ENCODE data around the gene CDH22. TPM values are rescaled to one million over a fixed set of nuclear protein-coding genes. Genes with fewer than 3 reads are reported as not detected.

The CDH22 gene
- total and polyA plus RNA-seq, 9 of the 15 experiments (the other 6 are each of a cell fraction or from before 2014, with no cell fraction given), result 0.07 to 0.08 TPM; not detected in 7

DNA sequence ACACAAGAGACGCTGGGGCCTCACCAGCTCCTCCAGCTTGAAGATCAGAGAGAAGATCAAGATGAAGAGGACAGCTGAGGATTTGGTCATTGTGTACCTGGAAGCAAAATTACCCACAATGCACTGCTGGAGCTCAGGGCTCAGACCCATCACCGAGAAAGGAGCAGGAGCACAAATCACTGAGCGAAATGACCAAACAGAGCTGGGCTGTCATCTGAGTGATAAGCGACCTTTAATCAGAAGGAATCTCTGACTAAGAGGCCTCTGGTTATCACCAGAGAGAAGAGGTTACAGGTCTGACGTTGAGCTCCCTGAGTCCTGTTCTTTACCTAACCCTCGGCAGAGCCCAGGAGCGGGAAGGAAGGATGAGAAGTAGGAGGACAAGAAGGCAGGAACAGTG is 47.5 kb upstream of the CDH22 start (continued):
- no peak for TF ChIP-seq ZKSCAN1 (IDR thresholded peaks at IDR 0.05; ENCODE audit: low read depth, low read length)
- TF ChIP-seq, protein P1, sequence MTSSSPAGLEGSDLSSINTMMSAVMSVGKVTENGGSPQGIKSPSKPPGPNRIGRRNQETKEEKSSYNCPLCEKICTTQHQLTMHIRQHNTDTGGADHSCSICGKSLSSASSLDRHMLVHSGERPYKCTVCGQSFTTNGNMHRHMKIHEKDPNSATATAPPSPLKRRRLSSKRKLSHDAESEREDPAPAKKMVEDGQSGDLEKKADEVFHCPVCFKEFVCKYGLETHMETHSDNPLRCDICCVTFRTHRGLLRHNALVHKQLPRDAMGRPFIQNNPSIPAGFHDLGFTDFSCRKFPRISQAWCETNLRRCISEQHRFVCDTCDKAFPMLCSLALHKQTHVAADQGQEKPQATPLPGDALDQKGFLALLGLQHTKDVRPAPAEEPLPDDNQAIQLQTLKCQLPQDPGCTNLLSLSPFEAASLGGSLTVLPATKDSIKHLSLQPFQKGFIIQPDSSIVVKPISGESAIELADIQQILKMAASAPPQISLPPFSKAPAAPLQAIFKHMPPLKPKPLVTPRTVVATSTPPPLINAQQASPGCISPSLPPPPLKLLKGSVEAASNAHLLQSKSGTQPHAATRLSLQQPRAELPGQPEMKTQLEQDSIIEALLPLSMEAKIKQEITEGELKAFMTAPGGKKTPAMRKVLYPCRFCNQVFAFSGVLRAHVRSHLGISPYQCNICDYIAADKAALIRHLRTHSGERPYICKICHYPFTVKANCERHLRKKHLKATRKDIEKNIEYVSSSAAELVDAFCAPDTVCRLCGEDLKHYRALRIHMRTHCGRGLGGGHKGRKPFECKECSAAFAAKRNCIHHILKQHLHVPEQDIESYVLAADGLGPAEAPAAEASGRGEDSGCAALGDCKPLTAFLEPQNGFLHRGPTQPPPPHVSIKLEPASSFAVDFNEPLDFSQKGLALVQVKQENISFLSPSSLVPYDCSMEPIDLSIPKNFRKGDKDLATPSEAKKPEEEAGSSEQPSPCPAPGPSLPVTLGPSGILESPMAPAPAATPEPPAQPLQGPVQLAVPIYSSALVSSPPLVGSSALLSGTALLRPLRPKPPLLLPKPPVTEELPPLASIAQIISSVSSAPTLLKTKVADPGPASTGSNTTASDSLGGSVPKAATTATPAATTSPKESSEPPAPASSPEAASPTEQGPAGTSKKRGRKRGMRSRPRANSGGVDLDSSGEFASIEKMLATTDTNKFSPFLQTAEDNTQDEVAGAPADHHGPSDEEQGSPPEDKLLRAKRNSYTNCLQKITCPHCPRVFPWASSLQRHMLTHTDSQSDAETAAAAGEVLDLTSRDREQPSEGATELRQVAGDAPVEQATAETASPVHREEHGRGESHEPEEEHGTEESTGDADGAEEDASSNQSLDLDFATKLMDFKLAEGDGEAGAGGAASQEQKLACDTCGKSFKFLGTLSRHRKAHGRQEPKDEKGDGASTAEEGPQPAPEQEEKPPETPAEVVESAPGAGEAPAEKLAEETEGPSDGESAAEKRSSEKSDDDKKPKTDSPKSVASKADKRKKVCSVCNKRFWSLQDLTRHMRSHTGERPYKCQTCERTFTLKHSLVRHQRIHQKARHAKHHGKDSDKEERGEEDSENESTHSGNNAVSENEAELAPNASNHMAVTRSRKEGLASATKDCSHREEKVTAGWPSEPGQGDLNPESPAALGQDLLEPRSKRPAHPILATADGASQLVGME (CRISPR knock-in tag; IDR thresholded peaks at IDR 0.05), result no peak
- no peak for TF ChIP-seq KLF10 (CRISPR knock-in tag; IDR thresholded peaks at IDR 0.05)
- no peak for TF ChIP-seq ZNF24 (IDR thresholded peaks at IDR 0.05)
- TF ChIP-seq BRD4 (IDR thresholded peaks at IDR 0.05), result no peak
- no peak for TF ChIP-seq ARID2 (IDR thresholded peaks at IDR 0.05)
- peak; percentile 34 to 42; a peak in 2 of 4 replicates for TF ChIP-seq KDM1A (IDR thresholded peaks at IDR 0.05)
- TF ChIP-seq SMAD1 (IDR thresholded peaks at IDR 0.05; ENCODE audit: low read depth, low read length, partially characterized antibody), result no peak
- no peak for TF ChIP-seq GTF2F1 (IDR thresholded peaks at IDR 0.05; ENCODE audit: low read depth, low read length)
- no peak for TF ChIP-seq HNRNPUL1 (IDR thresholded peaks at IDR 0.05; ENCODE audit: low read length)
- no peak for TF ChIP-seq ZNF316 (IDR thresholded peaks at IDR 0.05)
- TF ChIP-seq EWSR1 (IDR thresholded peaks at IDR 0.05; ENCODE audit: borderline replicate concordance, low read depth, partially characterized antibody), result no peak
- no peak for TF ChIP-seq MYNN (IDR thresholded peaks at IDR 0.05)
- TF ChIP-seq MYNN (CRISPR knock-in tag; IDR thresholded peaks at IDR 0.05), result no peak
- TF ChIP-seq, protein P2, sequence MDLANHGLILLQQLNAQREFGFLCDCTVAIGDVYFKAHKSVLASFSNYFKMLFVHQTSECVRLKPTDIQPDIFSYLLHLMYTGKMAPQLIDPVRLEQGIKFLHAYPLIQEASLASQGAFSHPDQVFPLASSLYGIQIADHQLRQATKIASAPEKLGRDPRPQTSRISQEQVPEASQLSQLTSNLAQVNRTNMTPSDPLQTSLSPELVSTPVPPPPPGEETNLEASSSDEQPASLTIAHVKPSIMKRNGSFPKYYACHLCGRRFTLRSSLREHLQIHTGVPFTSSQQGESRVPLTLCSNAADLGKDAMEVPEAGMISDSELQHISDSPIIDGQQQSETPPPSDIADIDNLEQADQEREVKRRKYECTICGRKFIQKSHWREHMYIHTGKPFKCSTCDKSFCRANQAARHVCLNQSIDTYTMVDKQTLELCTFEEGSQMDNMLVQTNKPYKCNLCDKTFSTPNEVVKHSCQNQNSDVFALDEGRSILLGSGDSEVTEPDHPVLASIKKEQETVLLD (IDR thresholded peaks at IDR 0.05), result no peak
- TF ChIP-seq CBFA2T2 (conservative IDR thresholded peaks at IDR 0.05), result peak; percentile 35; the same call in 1 of the 2 replicates
- TF ChIP-seq, protein P3, sequence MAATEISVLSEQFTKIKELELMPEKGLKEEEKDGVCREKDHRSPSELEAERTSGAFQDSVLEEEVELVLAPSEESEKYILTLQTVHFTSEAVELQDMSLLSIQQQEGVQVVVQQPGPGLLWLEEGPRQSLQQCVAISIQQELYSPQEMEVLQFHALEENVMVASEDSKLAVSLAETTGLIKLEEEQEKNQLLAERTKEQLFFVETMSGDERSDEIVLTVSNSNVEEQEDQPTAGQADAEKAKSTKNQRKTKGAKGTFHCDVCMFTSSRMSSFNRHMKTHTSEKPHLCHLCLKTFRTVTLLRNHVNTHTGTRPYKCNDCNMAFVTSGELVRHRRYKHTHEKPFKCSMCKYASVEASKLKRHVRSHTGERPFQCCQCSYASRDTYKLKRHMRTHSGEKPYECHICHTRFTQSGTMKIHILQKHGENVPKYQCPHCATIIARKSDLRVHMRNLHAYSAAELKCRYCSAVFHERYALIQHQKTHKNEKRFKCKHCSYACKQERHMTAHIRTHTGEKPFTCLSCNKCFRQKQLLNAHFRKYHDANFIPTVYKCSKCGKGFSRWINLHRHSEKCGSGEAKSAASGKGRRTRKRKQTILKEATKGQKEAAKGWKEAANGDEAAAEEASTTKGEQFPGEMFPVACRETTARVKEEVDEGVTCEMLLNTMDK (IDR thresholded peaks at IDR 0.05; ENCODE audit: borderline replicate concordance, insufficient read depth, low read depth, low read length, poor library complexity, severe bottlenecking), result no peak
- TF ChIP-seq SMAD3 (CRISPR knock-in tag; conservative IDR thresholded peaks at IDR 0.05), result no peak
- no peak for TF ChIP-seq LCOR (CRISPR knock-in tag; IDR thresholded peaks at IDR 0.05)
- no peak for TF ChIP-seq NCOA1 (IDR thresholded peaks at IDR 0.05; ENCODE audit: low read depth)
- TF ChIP-seq RBM17 (IDR thresholded peaks at IDR 0.05; ENCODE audit: borderline replicate concordance, low read depth, low read length), result no peak
